T-cell (primary cell): Measurements from ENCODE around the gene PTPRD. TPM values are rescaled to one million over a fixed set of nuclear protein-coding genes. Genes with fewer than 3 reads are reported as not detected.

ENCODE experiments used
- ATAC-seq, 4 experiments: fragments of 200-7000 bp in 3 of 4; fragments of 150-1000 bp in 1 of 4; cut with Tn5 transposase; replicated peaks in 1 of 4; 1 replicate in 3 of 4; 2 replicates in 1 of 4; pipeline ENCODE4 v1.10.0; 2021; ENCODE audit warnings: moderate library complexity in 3 of 4, mild to moderate bottlenecking in 2 of 4, moderate number of reproducible peaks in 1 of 4
- CTCF ChIA-PET, 2 donors: fragments of 300-600 bp; sonication (Branson Sonifier 250); formaldehyde crosslinking; loops; one replicate each; lab custom pipeline; 2022; ENCODE audit warnings: antibody characterized with exemption in 2 of 2; lab: Charles Lee
- POLR2A ChIA-PET, 2 donors: fragments of 300-600 bp; sonication (Branson Sonifier 250); formaldehyde crosslinking; loops; one replicate each; lab custom pipeline; 2022; ENCODE audit warnings: antibody characterized with exemption in 2 of 2; lab: Charles Lee
- DNase-seq, 35 experiments: peaks; one replicate each; pipeline versions ENCODE4 v3.0.0 to v3.0.0-alpha.2; 2013 to 2023
- H3K27ac ChIP-seq: one replicate; pipeline ENCODE4 v1.5.1; 2013; ENCODE audit warnings: low read length
- H3K27me3 ChIP-seq, 2 experiments: replicated peaks in 1 of 2; 1 replicate in 1 of 2; 2 replicates in 1 of 2; pipeline versions ENCODE4 v1.6.1 to v1.7.0; 2013; ENCODE audit warnings: low read length in 1 of 2, mixed read lengths in 1 of 2; ENCODE audit not compliant: control insufficient read depth in 2 of 2, insufficient read depth in 2 of 2; ENCODE audit errors: extremely low read depth in 1 of 2
- H3K36me3 ChIP-seq, 2 donors: 1 replicate in 1 of 2; 2 replicates in 1 of 2; pipeline versions ENCODE4 v1.6.1 to v1.7.0; 2013; ENCODE audit warnings: low read length in 1 of 2; ENCODE audit not compliant: control insufficient read depth in 2 of 2, insufficient read depth in 1 of 2; ENCODE audit errors: extremely low read depth in 1 of 2
- H3K4me1 ChIP-seq, 2 experiments: 1 replicate in 1 of 2; 2 replicates in 1 of 2; pipeline versions ENCODE4 v1.6.1 to v1.7.0; 2013; ENCODE audit warnings: low read length in 2 of 2, mixed read lengths in 1 of 2; ENCODE audit not compliant: insufficient read depth in 2 of 2, control insufficient read depth in 1 of 2; ENCODE audit errors: extremely low read depth in 1 of 2
- H3K4me3 ChIP-seq, 2 donors: 1 replicate in 1 of 2; 2 replicates in 1 of 2; pipeline versions ENCODE4 v1.5.1 to v1.7.0; 2013; ENCODE audit warnings: mild to moderate bottlenecking in 2 of 2, low read length in 1 of 2, moderate library complexity in 1 of 2; ENCODE audit not compliant: control insufficient read depth in 1 of 2; ENCODE audit errors: extremely low read depth in 1 of 2
- H3K9me3 ChIP-seq: 2 replicates; pipeline ENCODE4 v1.7.0; 2013
- H3K27ac Mint-ChIP-seq, 2 donors: one replicate each; pipeline ENCODE4 v1.8.0; 2020 to 2021; ENCODE audit warnings: mild to moderate bottlenecking in 2 of 2, mixed read lengths in 2 of 2
- H3K27me3 Mint-ChIP-seq, 2 donors: one replicate each; pipeline ENCODE4 v1.8.0; 2021 to 2022; ENCODE audit warnings: mixed read lengths in 2 of 2
- H3K36me3 Mint-ChIP-seq: one replicate; pipeline ENCODE4 v1.8.0; 2021; ENCODE audit warnings: mixed read lengths
- H3K4me1 Mint-ChIP-seq, 3 donors: one replicate each; pipeline ENCODE4 v1.8.0; 2020 to 2022; ENCODE audit warnings: mixed read lengths in 3 of 3, mild to moderate bottlenecking in 1 of 3
- H3K4me3 Mint-ChIP-seq, 3 donors: one replicate each; pipeline ENCODE4 v1.8.0; 2020 to 2022; ENCODE audit warnings: mild to moderate bottlenecking in 3 of 3, mixed read lengths in 3 of 3, moderate library complexity in 3 of 3
- H3K9me3 Mint-ChIP-seq, 3 donors: one replicate each; pipeline ENCODE4 v1.8.0; 2020 to 2022; ENCODE audit warnings: mixed read lengths in 3 of 3
- WGBS: methylation state at CpG from one replicate; pipeline ENCODE4 v1.1.5; 2013; ENCODE audit warnings: missing lambda C conversion rate; ENCODE audit not compliant: insufficient coverage; 5-methylcytosine and 5-hydroxymethylcytosine counted together
- total RNA-seq, 35 experiments: library from RNA in 6 of 35; stranded (reverse) in 6 of 35; fragments of 120-200 nt in 1 of 35; gene quantifications; one replicate each; pipeline versions ENCODE4 v1.2.1 to v1.2.4 and lab custom pipeline; 2013 to 2026

Gene PTPRD
- total RNA-seq, 5 donors from 2014 or later (not counting 1 experiment from before 2014, with no cell fraction given): 0.13 to 0.61 (median 0.38) TPM; not detected in 2

- Histone ChIP-seq H3K4me1 (no peaks in the 10 kb centered on the region), H3K4me3 (no peak overlapping the region), H3K27me3 (no peaks in the 10 kb centered on the region), H3K9me3 (no peaks in the 10 kb centered on the region), H3K36me3 (no peaks in the 10 kb centered on the region), H3K27ac (no peak overlapping the region)
- H3K27me3 Mint-ChIP-seq: no peaks in the 10 kb centered on the region
- ChIA-PET CTCF (no interaction called here), POLR2A (no interaction called here)
- no CpG with 5 or more reads among the region's 3 CpGs for WGBS
- peaks cover 0 to 6% (median 0%) of the 10 kb centered on the region in 3 donors for H3K9me3 Mint-ChIP-seq
- no peak overlapping the region for H3K4me3 Mint-ChIP-seq
- DNase-seq: no peak
- no peak overlapping the region for H3K27ac Mint-ChIP-seq
- no peak for ATAC-seq
- no peaks in the 10 kb centered on the region for H3K4me1 Mint-ChIP-seq
- H3K36me3 Mint-ChIP-seq: no peaks in the 10 kb centered on the region
These were observed 1571.0 kb downstream of the PTPRD start for GRCh38 chr9:9041756-9042155.

GRCh38 chr9:9033022-9033421 lies 1579.8 kb downstream of the PTPRD start:
- no peaks in the 10 kb centered on the region for H3K4me1 Mint-ChIP-seq
- H3K36me3 Mint-ChIP-seq: no peaks in the 10 kb centered on the region
- H3K9me3 ChIP-seq: no peaks in the 10 kb centered on the region
- DNase-seq: no peak
- 100% methylated on average over 1 of the region's 2 CpGs for WGBS
- ChIA-PET POLR2A (no interaction called here), CTCF (no interaction called here)
- no peak for ATAC-seq
- H3K27ac Mint-ChIP-seq: no peak overlapping the region
- no peaks in the 10 kb centered on the region for H3K27me3 Mint-ChIP-seq
- H3K27me3 ChIP-seq: peaks cover 0 to 2% of the 10 kb centered on the region in 2 experiments
- no peak overlapping the region for H3K4me3 ChIP-seq
- H3K27ac ChIP-seq: no peak overlapping the region
- H3K4me1 ChIP-seq: no peaks in the 10 kb centered on the region
- no peaks in the 10 kb centered on the region for H3K36me3 ChIP-seq
- peaks cover 3 to 8% (median 5%) of the 10 kb centered on the region in 3 donors for H3K9me3 Mint-ChIP-seq
- H3K4me3 Mint-ChIP-seq: no peak overlapping the region

- H3K4me1 ChIP-seq: no peaks in the 10 kb centered on the region
- Mint-ChIP-seq H3K27me3 (no peaks in the 10 kb centered on the region), H3K36me3 (no peaks in the 10 kb centered on the region), H3K4me3 (no peak overlapping the region), H3K4me1 (no peaks in the 10 kb centered on the region), H3K27ac (no peak overlapping the region), H3K9me3 (peaks cover 0 to 4% (median 0%) of the 10 kb centered on the region in 3 donors)
- no peaks in the 10 kb centered on the region for H3K36me3 ChIP-seq
- DNase-seq (no peak), ATAC-seq (no peak)
- no peaks in the 10 kb centered on the region for H3K9me3 ChIP-seq
- ChIA-PET CTCF (no interaction called here), POLR2A (no interaction called here)
- no peaks in the 10 kb centered on the region for H3K27me3 ChIP-seq
- no peak overlapping the region for H3K27ac ChIP-seq
- H3K4me3 ChIP-seq: no peak overlapping the region
- WGBS: no CpG with 5 or more reads among the region's 3 CpGs
These were observed 1596.2 kb downstream of the PTPRD start for GRCh38 chr9:9016597-9016996.

- Mint-ChIP-seq H3K4me1 (no peaks in the 10 kb centered on the region), H3K9me3 (no peaks in the 10 kb centered on the region), H3K4me3 (no peak overlapping the region), H3K27ac (no peak overlapping the region), H3K27me3 (no peaks in the 10 kb centered on the region), H3K36me3 (no peaks in the 10 kb centered on the region)
- no peak overlapping the region for H3K4me3 ChIP-seq
- DNase-seq (no peak), ATAC-seq (no peak)
- no peaks in the 10 kb centered on the region for H3K36me3 ChIP-seq
- no peaks in the 10 kb centered on the region for H3K27me3 ChIP-seq
- no peaks in the 10 kb centered on the region for H3K4me1 ChIP-seq
- ChIA-PET POLR2A (no interaction called here), CTCF (no interaction called here)
- no peaks in the 10 kb centered on the region for H3K9me3 ChIP-seq
- no peak overlapping the region for H3K27ac ChIP-seq
- WGBS: 100% methylated on average over 1 of the region's 3 CpGs
These were observed 1608.0 kb downstream of the PTPRD start for GRCh38 chr9:9004810-9005209.

- Histone ChIP-seq H3K4me3 (no peak overlapping the region), H3K27ac (no peak overlapping the region), H3K4me1 (no peaks in the 10 kb centered on the region), H3K36me3 (no peaks in the 10 kb centered on the region), H3K27me3 (no peaks in the 10 kb centered on the region), H3K9me3 (no peaks in the 10 kb centered on the region)
- Mint-ChIP-seq H3K4me3 (no peak overlapping the region), H3K27me3 (no peaks in the 10 kb centered on the region), H3K4me1 (no peaks in the 10 kb centered on the region), H3K36me3 (no peaks in the 10 kb centered on the region), H3K9me3 (no peaks in the 10 kb centered on the region), H3K27ac (no peak overlapping the region)
- WGBS: 67% methylated on average over 1 of the region's 5 CpGs
- DNase-seq: no peak
- ChIA-PET POLR2A (no interaction called here), CTCF (no interaction called here)
- ATAC-seq: no peak
These were observed 1609.8 kb downstream of the PTPRD start for GRCh38 chr9:9002826-9003583.

- Histone ChIP-seq H3K27ac (no peak overlapping the region), H3K36me3 (no peaks in the 10 kb centered on the region), H3K4me1 (no peaks in the 10 kb centered on the region), H3K27me3 (no peaks in the 10 kb centered on the region), H3K4me3 (no peak overlapping the region), H3K9me3 (no peaks in the 10 kb centered on the region)
- ATAC-seq (no peak), DNase-seq (no peak)
- H3K9me3 Mint-ChIP-seq: no peaks in the 10 kb centered on the region
- no peaks in the 10 kb centered on the region for H3K4me1 Mint-ChIP-seq
- H3K4me3 Mint-ChIP-seq: no peak overlapping the region
- H3K27ac Mint-ChIP-seq: no peak overlapping the region
- CTCF ChIA-PET: no interaction called here
- H3K36me3 Mint-ChIP-seq: no peaks in the 10 kb centered on the region
- POLR2A ChIA-PET: no interaction called here
- H3K27me3 Mint-ChIP-seq: no peaks in the 10 kb centered on the region
- no CpG with 5 or more reads among the region's 2 CpGs for WGBS
These were observed 1632.2 kb downstream of the PTPRD start for GRCh38 chr9:8980496-8981013.
